Activated T-helper 17 cell treated with anti-CD3 and anti-CD28 coated beads, Interleukin-2, amount 50 U/mL, for 72 hours (primary cell): ENCODE measurements around the gene KRT80. TPM values are rescaled to one million over a fixed set of nuclear protein-coding genes. Genes with fewer than 3 reads are reported as not detected.

Experiments used
- ATAC-seq: fragments of 150-1000 bp; cut with Tn5 transposase; replicated peaks from 2 replicates; pipeline ENCODE4 v1.10.0; 2021; ENCODE audit warnings: mild to moderate bottlenecking, moderate library complexity
- H3K27ac Mint-ChIP-seq: one replicate; pipeline ENCODE4 v1.8.0; 2022; ENCODE audit warnings: mixed read lengths
- H3K27me3 Mint-ChIP-seq: one replicate; pipeline ENCODE4 v1.8.0; 2022; ENCODE audit warnings: mixed read lengths
- H3K36me3 Mint-ChIP-seq: one replicate; pipeline ENCODE4 v1.8.0; 2022; ENCODE audit warnings: low read depth, mild to moderate bottlenecking, mixed read lengths
- H3K4me1 Mint-ChIP-seq: one replicate; pipeline ENCODE4 v1.8.0; 2022; ENCODE audit warnings: mixed read lengths
- H3K4me3 Mint-ChIP-seq: one replicate; pipeline ENCODE4 v1.8.0; 2022; ENCODE audit warnings: mild to moderate bottlenecking, mixed read lengths
- H3K9me3 Mint-ChIP-seq: one replicate; pipeline ENCODE4 v1.8.0; 2022; ENCODE audit warnings: mixed read lengths
- total RNA-seq, 2 donors: library from RNA; stranded (reverse); gene quantifications; one replicate each; pipeline ENCODE4 v1.2.3, GENCODE V29; 2022

KRT80 gene
- total RNA-seq, 2 donors from 2014 or later: not detected

DNA sequence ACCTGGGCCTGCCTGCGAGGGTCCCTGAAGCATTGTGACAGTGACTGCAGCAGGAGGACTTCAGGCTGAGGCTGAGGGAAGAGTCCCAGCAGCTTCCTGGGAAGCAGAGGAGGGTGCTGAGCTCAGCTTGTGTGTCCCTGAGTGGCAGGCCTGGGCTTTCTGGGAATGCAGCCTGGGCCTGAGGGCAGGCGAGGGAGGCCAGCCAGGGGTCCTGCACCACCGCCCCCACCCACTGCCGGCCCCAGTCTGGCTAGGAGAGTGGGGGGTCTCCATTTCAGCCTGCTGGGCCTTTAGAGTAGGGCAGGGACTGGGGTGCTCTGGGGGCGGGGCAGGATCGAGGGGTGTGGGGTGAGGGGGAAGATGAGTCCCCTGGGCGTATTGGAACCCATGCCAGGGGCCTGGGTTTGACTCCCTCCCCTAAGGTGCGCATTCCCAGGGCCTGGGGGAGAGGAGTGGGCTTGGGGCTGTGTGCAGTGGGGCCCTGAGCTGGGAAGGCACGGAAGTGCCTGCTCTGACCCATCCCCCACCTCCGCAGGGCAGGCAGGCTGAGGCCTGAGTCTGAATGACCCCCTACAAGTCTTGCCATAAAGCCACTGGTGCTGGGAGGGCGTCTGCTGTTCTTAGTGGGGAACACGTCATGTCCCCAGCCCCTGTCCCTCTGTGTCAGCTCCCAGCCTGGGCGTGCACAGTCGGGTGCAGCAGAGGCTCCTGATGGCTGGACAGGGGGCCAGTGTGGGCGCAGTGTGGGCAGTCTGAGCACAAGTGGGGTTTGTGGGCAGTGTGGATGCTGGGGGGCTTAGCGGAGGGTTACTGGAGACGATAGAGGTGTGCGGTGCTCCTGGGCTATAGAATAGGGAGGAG is 46.4 kb downstream of the KRT80 start:
- H3K27me3 Mint-ChIP-seq: no peaks in the 10 kb centered on the region
- no peak for ATAC-seq
- H3K27ac Mint-ChIP-seq: no peak overlapping the region
- no peaks in the 10 kb centered on the region for H3K9me3 Mint-ChIP-seq
- no peaks in the 10 kb centered on the region for H3K4me1 Mint-ChIP-seq
- H3K4me3 Mint-ChIP-seq: no peak overlapping the region
- H3K36me3 Mint-ChIP-seq: no peaks in the 10 kb centered on the region

DNA sequence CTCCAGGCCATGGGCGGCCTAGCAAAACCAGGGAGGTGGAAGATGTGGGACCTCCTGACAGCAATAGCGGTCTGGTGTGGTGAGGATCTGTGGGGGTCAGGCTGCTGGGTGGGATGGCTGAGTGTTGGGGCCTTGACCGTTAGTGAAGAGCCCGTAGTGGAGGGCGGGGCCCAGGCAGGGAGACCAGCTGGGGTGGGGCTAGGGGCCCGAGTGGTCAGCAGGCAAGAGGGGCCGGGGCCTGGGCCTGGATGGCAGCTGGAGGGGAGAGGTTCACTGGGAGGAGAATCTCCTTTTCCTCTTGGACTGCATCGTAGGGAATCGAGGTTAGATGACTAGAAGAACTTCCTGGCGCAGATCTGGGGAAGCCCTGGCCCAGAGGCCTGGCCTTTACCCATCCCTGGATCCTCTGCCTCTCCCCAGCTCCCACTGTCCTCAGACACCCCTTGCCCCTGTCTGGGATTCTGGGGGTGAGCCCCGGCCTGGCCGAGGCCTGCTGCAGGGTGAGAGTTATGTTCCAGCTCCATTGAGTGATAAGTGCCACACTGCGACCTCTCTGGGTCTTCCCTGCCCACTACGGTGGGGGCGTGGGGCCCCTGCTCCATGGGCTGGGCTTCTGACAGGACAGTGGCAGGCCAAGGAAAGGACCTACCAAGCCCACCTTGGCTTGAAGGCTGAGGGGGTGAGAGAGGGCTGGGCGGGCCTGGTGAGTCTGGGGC is 47.1 kb downstream of the KRT80 start:
- no peaks in the 10 kb centered on the region for H3K36me3 Mint-ChIP-seq
- no peak for ATAC-seq

GRCh38 chr12:52142431-52142830 is 49.4 kb downstream of the KRT80 start:
- Mint-ChIP-seq H3K9me3 (no peaks in the 10 kb centered on the region), H3K27me3 (peaks cover 6% of the 10 kb centered on the region), H3K4me1 (no peaks in the 10 kb centered on the region), H3K27ac (no peak overlapping the region), H3K4me3 (no peak overlapping the region), H3K36me3 (no peaks in the 10 kb centered on the region)
- no peak for ATAC-seq

More for the DNA sequence above, 47.1 kb downstream of the KRT80 start:
- H3K27ac Mint-ChIP-seq: no peak overlapping the region
- no peak overlapping the region for H3K4me3 Mint-ChIP-seq
- H3K27me3 Mint-ChIP-seq: no peaks in the 10 kb centered on the region
- H3K9me3 Mint-ChIP-seq: no peaks in the 10 kb centered on the region
- H3K4me1 Mint-ChIP-seq: no peaks in the 10 kb centered on the region

DNA sequence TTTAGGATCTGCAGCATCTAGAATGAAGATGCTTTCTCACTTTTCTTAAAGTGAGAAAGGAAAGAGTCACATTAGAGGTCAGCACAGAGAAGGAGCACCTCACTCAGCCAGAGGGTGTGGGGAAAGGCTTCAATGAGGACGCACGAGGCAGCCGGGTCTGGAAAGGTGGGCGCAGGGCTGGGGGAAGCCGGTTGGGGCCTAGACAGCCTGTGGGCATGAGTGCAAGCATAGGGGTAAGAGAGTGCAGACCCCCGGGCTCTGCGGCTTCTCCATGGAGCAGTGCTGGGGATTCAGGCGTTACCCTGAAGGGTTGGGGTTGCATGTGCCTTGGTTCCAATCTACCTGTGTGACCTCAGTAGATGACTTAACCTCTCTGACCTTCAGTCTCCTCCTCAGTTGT is 49.9 kb downstream of the KRT80 start:
- no peaks in the 10 kb centered on the region for H3K36me3 Mint-ChIP-seq
- H3K27ac Mint-ChIP-seq: no peak overlapping the region
- no peak for ATAC-seq
- no peaks in the 10 kb centered on the region for H3K4me1 Mint-ChIP-seq
- no peaks in the 10 kb centered on the region for H3K9me3 Mint-ChIP-seq
- no peak overlapping the region for H3K4me3 Mint-ChIP-seq
- H3K27me3 Mint-ChIP-seq: peaks cover 8% of the 10 kb centered on the region

DNA sequence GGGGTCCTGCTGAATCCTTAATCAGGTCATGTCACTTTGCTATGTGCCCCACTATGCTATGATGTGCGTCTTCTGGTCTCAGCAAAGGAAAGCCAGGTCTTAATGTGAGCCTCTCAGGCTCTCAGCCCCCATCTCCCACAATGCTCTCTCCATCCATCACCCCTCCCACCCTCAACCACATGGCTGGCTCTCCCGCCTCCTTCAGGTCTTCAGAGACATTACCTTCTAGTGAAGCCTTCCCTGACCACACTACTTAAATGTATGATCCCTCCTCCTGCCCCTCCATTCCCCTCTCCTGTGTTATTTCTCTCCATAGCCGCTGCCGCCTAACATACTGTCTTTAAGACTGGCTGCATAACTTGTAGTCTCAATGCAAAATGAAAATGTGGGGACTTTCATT is 50.5 kb downstream of the KRT80 start:
- H3K4me1 Mint-ChIP-seq: no peaks in the 10 kb centered on the region
- no peak overlapping the region for H3K4me3 Mint-ChIP-seq
- no peaks in the 10 kb centered on the region for H3K36me3 Mint-ChIP-seq
- H3K9me3 Mint-ChIP-seq: no peaks in the 10 kb centered on the region
- H3K27ac Mint-ChIP-seq: no peak overlapping the region
- H3K27me3 Mint-ChIP-seq: peaks cover 11% of the 10 kb centered on the region
- ATAC-seq: no peak

- Mint-ChIP-seq H3K4me3 (no peak overlapping the region), H3K27ac (no peak overlapping the region), H3K36me3 (no peaks in the 10 kb centered on the region), H3K4me1 (no peaks in the 10 kb centered on the region), H3K27me3 (peaks cover 14% of the 10 kb centered on the region), H3K9me3 (no peaks in the 10 kb centered on the region)
- peak; percentile 74 for ATAC-seq
Observed at GRCh38 chr12:52139579-52140062, 52.2 kb downstream of the KRT80 start.

GRCh38 chr12:52139147-52139546 is 52.7 kb downstream of the KRT80 start:
- Mint-ChIP-seq H3K27ac (no peak overlapping the region), H3K4me1 (no peaks in the 10 kb centered on the region), H3K27me3 (peaks cover 14% of the 10 kb centered on the region), H3K9me3 (no peaks in the 10 kb centered on the region), H3K4me3 (no peak overlapping the region), H3K36me3 (no peaks in the 10 kb centered on the region)
- no peak for ATAC-seq

DNA sequence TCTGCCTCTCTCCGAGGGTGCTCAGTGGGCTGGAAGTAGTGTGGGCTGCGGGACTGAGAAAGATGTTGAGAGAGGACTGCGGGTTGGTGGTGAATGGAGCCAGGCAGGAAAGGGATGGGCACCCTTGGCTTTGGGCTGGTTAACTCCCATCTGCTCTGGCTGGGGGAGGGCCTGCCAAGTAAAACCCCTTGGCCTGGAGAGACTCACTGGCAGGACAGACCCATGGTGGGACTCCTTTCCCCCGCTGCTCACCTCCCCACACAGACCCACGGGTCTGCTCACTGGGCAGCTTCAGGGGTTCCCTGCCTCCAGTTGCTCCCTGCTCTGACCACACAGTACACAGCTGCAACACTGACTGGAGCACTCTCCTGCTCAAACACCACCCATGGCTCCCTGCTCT is 54.1 kb downstream of the KRT80 start:
- H3K27ac Mint-ChIP-seq: no peak overlapping the region

DNA sequence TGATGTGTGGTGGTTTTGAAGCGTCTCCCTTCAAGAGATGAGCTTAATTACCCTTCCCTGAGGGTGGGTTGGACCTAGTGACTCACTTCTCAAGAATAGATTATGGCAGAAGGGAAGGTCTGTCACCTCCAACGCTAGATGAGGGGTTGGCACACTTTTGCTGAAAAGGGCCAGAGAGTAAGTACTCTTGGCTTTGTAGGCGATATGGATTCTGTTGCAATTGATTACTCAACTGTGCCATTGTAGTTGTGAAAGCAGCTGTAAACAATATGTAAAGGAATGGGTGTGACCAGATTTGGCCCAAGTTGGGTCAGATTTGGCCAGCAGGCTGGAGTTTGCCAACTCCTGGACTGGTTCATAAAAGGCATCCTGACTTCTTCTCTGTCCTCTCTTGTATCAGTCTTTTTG is 59.1 kb downstream of the KRT80 start:
- Mint-ChIP-seq H3K9me3 (no peaks in the 10 kb centered on the region), H3K27ac (no peak overlapping the region), H3K36me3 (no peaks in the 10 kb centered on the region), H3K4me3 (no peak overlapping the region), H3K27me3 (peaks cover 12% of the 10 kb centered on the region), H3K4me1 (no peaks in the 10 kb centered on the region)
- no peak for ATAC-seq

More for the DNA sequence above, 54.1 kb downstream of the KRT80 start:
- ATAC-seq: no peak
- Mint-ChIP-seq H3K36me3 (no peaks in the 10 kb centered on the region), H3K4me1 (no peaks in the 10 kb centered on the region), H3K27me3 (peaks cover 14% of the 10 kb centered on the region), H3K4me3 (no peak overlapping the region), H3K9me3 (no peaks in the 10 kb centered on the region)

DNA sequence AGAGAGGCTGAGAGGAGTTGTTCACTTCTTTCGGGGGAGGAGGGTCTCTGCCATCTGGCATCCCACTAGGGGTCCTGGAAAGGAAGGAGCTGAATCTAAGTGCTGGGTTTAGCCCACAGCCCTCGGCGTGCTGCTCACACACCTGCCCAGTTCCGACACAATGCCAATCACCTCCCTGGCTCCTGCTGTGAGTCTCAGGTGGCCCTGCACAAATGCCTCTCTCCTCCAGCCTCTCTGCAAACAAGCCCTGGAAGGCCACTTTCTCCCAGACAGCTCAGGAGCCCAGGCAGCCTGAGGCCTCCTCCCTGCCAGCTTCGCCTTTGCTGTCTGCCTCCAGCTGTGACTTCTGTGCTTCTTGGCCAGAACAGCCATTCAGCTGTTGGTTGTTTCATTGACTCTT is 61.1 kb downstream of the KRT80 start:
- Mint-ChIP-seq H3K4me1 (no peaks in the 10 kb centered on the region), H3K36me3 (no peaks in the 10 kb centered on the region), H3K27ac (no peak overlapping the region), H3K27me3 (peaks cover 15% of the 10 kb centered on the region), H3K9me3 (no peaks in the 10 kb centered on the region), H3K4me3 (no peak overlapping the region)
- no peak for ATAC-seq

- no peaks in the 10 kb centered on the region for H3K36me3 Mint-ChIP-seq
- ATAC-seq: no peak
- H3K4me3 Mint-ChIP-seq: no peak overlapping the region
- H3K27ac Mint-ChIP-seq: no peak overlapping the region
- H3K9me3 Mint-ChIP-seq: no peaks in the 10 kb centered on the region
- peaks cover 18% of the 10 kb centered on the region for H3K27me3 Mint-ChIP-seq
- H3K4me1 Mint-ChIP-seq: no peaks in the 10 kb centered on the region
Observed at GRCh38 chr12:52127683-52128450, 63.9 kb downstream of the KRT80 start.

DNA sequence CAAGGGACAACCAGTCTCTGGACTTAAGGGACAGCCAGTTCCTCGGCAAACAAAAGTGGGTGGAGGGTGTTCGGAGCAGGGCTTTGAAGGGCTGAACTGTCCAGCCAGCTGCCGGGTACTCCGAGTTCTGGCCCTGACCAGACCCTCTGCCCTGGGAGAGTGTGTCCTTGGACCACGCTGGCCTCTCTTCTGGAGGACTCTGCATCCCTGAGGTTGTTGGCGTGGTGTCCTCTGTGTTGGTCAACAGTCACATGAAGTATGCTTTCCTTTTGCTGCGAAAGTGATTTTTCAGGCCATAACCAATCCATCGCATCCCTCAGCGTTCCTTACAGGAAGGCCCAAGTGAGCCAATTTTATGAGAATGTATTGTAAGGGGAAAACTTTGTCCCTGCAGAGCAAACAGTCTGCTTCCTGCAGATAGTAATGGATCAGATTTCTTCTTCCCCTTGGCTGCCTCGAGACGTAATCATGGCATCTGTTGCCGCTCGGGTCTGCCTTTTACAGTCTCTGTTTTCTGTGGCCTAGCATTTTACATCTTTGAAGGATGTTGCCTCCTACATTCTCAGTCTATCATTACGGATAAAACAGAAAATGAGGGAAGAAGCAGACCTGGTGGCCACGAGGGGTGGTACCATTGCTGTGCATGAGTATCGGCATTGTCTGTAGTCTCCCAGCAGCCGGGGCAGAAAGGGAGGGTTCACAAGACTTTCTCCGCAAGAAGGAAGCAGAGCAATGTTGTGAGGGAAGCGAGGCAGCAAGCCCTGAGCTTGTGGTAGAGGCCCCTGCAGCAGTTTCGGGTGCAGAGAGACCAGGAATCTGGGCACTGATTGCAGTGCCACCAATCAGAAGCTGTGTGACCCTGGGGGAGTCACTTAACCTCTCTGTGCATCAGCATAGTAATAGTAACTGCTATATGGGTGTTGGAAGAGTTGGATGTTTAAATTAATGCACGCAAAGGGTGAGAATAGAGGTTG is 64.9 kb downstream of the KRT80 start:
- no peak for ATAC-seq
- Mint-ChIP-seq H3K9me3 (no peaks in the 10 kb centered on the region), H3K27me3 (peaks cover 20% of the 10 kb centered on the region), H3K36me3 (no peaks in the 10 kb centered on the region), H3K4me1 (no peaks in the 10 kb centered on the region), H3K27ac (no peak overlapping the region), H3K4me3 (no peak overlapping the region)

DNA sequence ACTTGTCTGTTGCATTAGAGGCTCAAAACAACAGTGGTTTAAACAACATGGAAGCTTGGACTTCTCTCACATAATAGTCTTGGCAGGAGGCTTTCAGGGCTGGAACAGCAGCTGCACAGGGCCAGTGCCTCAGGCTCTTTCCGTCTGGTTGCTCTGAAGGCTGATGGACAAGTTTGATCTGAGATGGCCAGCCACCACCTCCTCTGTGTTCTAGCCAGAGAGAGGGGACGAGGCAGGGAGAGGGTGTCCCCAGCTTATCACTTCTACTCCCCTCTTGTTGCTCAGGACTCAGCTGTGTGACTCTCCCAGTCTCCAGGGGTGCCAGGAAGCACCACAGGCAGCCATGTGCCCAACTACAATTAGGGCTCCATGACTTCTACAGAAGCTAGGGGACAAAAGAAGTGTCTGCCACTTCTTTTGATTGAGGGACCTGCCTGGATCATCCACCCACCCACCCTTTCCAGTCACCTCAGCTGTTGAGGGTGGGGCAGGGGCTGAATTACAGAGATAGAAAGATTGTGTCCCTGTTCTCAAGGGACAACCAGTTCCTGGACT is 65.7 kb downstream of the KRT80 start:
- H3K9me3 Mint-ChIP-seq: no peaks in the 10 kb centered on the region
- peaks cover 23% of the 10 kb centered on the region for H3K27me3 Mint-ChIP-seq
- H3K4me1 Mint-ChIP-seq: no peaks in the 10 kb centered on the region
- no peak for ATAC-seq
- no peaks in the 10 kb centered on the region for H3K36me3 Mint-ChIP-seq
- no peak overlapping the region for H3K27ac Mint-ChIP-seq
- no peak overlapping the region for H3K4me3 Mint-ChIP-seq
